Activated CD4-positive, alpha-beta T cell treated with anti-CD3 and anti-CD28 coated beads for 48 hours (primary cell): ENCODE measurements around the gene REEP6.
"Not testable (repeated sequence)": the region's sequence is repeated elsewhere in the genome, so short reads cannot be mapped to it uniquely, and the experiment has no call there.

Experiments
- DNase-seq: peaks from one replicate; pipeline ENCODE4 v3.0.0-alpha.2; 2020

Gene REEP6

GRCh38 chr19:1509602-1510441, 18.8 kb downstream of the REEP6 start:
- no peak for DNase-seq

DNA sequence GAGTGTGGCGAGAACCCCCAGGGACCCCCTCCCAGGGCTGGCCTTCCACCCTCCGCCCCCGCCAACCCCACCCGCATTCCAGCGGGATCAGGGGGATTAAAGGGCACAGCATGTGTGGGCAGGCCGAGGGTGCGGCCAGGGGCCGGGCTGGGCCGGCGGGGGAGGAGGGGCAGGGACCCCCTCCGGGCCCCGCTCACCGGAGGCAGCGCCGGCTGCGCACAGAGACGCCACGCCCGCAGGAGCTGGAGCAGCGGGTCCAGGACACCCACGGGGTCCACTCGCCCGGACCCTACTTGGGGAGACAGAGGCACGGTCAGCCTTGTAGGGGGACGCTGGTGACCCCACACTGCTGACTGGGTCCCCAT, 19.4 kb downstream of the REEP6 start:
- no peak for DNase-seq

GRCh38 chr19:1510807-1511206, 19.8 kb downstream of the REEP6 start:
- DNase-seq, result no peak

GRCh38 chr19:1511318-1512317, 20.6 kb downstream of the REEP6 start:
- no peak for DNase-seq

GRCh38 chr19:1512671-1513498, 21.9 kb downstream of the REEP6 start, which contains the start of gene ADAMTSL5:
Gene ADAMTSL5, minus strand, starts transcription at chr19:1513019. Its CDS starts 2,076 bp downstream, at chr19:1510943.
- peak; percentile 80 for DNase-seq

GRCh38 chr19:1513499-1514294, 22.7 kb downstream of the REEP6 start:
- peak; percentile 84 for DNase-seq

- DNase-seq, result no peak
Measured at GRCh38 chr19:1514295-1514661, 23.3 kb downstream of the REEP6 start.

DNA sequence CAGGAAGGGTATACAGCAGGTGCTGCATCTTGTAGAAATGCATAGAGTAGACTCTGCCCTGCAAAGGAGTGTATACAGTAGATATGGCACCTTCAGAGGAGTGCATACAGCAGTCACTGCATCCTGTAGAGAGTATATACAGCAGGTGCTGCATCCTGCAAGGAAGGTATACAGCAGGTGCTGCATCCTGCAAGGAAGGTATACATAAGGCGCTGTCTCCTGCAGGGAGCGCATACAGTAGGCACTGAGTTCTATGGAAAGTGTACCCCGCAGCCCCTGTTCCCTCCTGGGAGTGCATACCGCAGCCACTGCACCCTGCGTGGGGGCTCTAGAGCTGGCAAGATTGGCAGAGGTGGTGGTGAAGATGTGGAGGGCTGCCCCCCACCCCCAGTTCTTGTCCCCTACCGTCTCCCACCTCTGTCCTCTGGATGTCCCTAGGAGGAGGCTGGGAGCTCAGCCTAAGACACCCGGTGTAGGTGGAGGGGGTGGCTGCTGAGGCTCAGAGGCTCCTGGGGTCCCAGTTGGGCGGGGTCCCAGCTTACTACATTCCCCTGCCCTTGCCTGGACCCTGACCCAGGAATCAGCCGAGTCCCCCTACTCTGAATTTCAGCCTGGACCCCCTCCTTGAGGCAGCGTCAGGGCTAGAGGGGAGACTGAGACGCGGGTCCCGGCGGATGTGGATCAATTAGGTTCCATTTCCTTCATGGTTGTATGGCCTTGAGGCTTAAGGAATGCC, 24.2 kb downstream of the REEP6 start:
- DNase-seq, result no peak

GRCh38 chr19:1516395-1516753, 25.4 kb downstream of the REEP6 start:
- no peak for DNase-seq

DNA sequence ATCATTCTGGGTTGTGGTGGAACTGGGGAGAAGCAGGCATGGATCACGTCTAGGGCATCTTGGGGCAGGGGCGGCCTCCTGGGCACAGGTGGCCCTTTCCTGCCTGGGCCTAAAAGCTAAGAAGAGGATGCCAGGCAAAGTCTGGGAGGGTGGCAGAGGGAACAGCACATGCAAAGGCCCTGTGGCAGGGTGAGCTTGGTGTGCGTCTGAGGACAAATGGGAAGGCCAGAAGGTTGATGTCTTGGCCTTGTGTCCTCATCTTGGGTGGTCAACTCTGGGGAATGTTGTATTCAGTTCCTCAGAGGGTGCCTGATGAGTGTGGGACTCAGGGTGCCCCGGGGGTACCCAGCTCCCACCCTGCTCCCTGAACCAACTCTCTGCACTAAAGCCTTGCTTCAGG, 27.5 kb downstream of the REEP6 start:
- no peak for DNase-seq

DNA sequence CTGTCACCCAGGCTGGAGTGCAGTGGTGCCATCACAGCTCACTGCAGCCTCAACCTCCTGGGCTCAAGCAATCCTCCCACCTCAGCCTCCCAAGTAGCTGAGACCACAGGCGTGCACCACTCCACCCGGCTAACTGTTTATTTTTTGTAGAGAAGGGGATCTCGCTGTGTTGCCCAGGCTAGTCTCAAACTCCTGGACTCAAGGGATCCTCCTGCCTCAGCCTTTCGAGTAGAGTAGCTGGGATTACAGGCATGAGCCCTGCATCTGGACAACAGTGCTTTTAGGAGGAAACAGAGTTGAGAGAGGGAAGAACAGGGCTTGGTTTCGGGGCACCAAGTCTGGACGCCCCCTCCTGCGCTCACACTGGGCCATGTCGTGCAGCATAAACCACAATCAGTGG, 28.8 kb downstream of the REEP6 start:
- not testable (repeated sequence) for DNase-seq

- no peak for DNase-seq
Measured at GRCh38 chr19:1520203-1520780, 29.3 kb downstream of the REEP6 start.

DNA sequence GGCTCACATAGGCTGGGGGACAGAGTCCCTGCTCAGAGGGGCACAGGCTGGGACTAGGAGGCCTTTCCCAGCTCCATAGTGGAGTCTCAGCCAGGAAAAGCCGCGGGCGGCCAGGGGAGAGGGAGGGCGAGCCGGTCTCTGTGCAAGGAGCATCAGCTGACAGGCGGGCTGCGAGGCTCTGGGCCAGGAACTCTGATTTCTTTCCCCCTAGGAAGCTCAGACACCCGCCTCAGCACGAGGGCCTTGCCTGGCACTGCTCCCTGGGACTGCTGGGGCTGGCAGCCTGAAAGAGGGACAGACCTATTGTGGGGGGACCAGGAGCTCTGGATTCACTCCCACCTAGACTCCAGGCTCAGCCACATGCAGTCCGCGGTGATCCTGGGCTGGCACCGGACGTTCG, 30.7 kb downstream of the REEP6 start:
- no peak for DNase-seq

- no peak for DNase-seq
Measured at GRCh38 chr19:1522061-1522460, 31.1 kb downstream of the REEP6 start.

GRCh38 chr19:1522838-1523237, 31.9 kb downstream of the REEP6 start:
- DNase-seq, result no peak

DNA sequence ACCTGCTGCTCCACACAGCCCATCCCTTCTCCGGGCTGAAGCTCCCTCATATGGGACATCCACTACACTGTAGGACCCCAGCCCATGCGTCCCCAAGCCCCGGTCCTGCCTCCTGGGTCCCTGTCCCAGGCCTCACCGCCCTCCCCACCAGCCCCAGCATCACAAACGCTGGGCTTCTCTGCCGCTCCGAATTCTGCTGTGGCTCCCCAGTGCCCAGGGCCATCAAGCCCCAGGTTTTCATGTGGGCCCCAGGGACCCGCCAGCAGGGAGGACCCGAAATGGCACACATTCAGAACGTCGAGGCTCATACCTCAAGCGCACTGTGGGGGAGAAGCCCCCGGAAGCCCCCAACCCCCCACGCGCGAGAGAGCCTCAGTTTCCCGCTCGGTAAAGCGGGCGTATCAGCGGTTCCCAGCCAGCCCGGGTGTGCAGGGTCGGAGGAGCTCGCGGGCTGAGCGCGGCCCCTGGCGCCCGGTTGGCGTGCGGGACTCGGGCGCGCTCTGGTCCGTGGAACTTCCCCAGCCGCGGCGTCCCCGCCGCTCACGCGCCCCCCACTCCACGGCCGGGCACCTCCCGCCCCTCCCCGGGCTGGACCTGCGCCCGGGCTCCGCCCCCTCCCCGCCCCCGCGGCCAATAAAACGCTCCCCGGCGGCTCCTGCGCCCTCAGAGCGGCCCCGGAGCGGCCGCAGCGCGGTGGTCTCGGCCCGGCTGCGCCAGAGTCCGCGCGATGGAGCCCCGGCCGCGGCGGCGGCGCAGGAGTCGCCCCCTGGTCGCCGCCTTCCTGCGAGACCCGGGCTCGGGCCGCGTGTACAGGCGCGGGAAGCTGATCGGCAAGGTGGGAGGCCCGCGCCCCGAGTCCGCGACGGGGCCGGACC, 32.7 kb downstream of the REEP6 start, which contains the start of gene PLK5:
Gene PLK5 (plus strand): TSS at position 666 of the 875 bp plus-strand sequence. CDS start 2,920 bp downstream, outside the sequence.
- DNase-seq, result no peak

DNA sequence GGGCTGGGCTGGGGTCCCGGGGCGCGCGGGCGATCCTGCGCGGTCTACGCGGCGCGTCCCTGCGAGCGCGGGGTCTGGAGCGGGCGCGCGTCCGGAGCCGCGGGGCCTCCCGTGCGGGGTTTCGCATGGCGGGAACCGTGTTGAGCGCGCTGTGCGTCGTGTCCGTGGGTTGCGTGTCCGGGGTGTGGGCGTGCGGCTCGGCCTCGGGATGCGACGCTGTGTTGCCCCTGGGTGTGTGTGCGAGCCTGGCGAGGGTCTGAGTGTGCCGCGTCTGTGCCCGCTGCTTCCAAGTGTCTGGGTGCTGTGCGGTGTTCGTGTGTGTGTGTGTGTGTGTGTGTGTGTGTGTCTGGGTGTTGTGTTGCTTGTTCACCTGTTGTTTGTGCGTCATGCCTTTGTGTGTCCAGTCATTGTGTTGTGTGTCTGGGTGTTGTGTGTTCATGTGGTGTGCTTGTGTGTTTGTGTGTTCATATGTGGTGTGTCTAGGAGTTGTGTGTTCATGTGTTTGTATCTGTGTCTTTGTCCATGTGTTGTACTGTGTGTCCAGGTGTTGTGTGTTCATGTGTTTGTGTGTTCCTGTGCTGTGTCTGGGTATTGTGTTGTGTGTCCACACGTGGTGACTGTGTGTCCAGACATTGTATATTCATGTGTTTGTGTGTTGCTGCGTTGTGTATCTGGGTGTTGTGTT, 33.4 kb downstream of the REEP6 start:
- no peak for DNase-seq

- no peak for DNase-seq
Measured at GRCh38 chr19:1524972-1525325, 34.0 kb downstream of the REEP6 start.

DNA sequence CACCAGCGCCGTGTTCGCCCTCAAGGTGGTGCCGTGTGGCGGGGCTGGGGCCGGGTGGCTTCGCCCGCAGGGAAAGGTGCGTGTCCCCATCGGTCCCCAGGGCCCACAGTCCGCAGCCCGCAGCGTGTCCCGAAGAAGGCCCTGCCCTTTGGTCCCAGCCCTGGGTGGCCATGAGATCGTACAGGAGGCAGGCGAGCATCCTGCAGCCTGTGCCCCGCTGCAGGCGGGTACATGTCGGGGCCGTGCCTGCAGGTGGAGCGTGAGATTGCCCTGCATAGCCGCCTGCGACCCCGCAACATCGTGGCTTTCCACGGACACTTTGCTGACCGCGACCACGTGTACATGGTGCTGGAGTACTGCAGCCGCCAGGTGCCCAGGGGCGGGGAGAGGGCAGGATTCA, 34.4 kb downstream of the REEP6 start:
- DNase-seq, result no peak
